Panc1 (cell line): Measurements from ENCODE around the gene AOC3.

Experiments used
- CTCF ChIP-seq: fragments of 450-650 bp; IDR thresholded peaks from 2 replicates; pipeline ENCODE4 v1.5.1; 2017; ENCODE audit warnings: mild to moderate bottlenecking
- POLR2AphosphoS5 ChIP-seq: IDR thresholded peaks from 2 replicates; pipeline ENCODE4 v1.6.1; 2012; ENCODE audit warnings: mild to moderate bottlenecking, low read depth, low read length, moderate library complexity
- SIN3A ChIP-seq: IDR thresholded peaks from 2 replicates; pipeline ENCODE4 v1.6.1; 2012; ENCODE audit warnings: low read depth, mild to moderate bottlenecking, low read length, moderate library complexity, borderline replicate concordance; ENCODE audit not compliant: insufficient read depth

GRCh38 chr17:42878924-42879595, 28.1 kb downstream of the AOC3 start:
- no peak for TF ChIP-seq SIN3A
- TF ChIP-seq CTCF = no peak
- TF ChIP-seq POLR2AphosphoS5 = no peak
